Measurements from ENCODE around the gene PLCG2.
"Not testable (repeated sequence)": the region's sequence is repeated elsewhere in the genome, so short reads cannot be mapped to it uniquely, and the experiment has no call there.

The PLCG2 gene

GRCh38 chr16:81994485-81994884 is 215.4 kb downstream of the PLCG2 start:
- ATAC-seq (no peak), DNase-seq (ENCODE audit: low spot score in 2 of 2) (no peak)
- Mint-ChIP-seq H3K27ac (no peak overlapping the region), H3K9me3 (no peaks in the 10 kb centered on the region), H3K36me3 (peaks cover under 1% of the 10 kb centered on the region), H3K4me1 (no peaks in the 10 kb centered on the region), H3K4me3 (no peak overlapping the region)

DNA sequence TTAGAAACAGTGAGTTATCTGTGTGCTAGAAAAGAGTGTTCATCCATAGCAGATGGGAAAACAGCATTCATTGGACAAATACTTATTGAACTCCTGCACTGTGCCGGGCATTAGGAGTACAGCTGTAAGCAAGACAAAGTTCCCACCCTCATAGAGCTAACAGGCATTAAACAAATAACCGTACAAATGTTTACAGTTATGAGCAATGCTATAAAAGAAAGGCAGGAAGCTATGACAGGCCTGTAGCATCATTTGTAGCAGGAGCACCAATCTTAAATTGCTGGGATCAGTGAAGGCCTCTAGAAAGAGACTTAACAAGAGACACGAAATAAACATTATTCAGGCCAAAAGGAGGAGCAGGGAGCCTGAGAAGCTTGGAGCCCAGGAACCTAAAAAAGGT is 216.6 kb downstream of the PLCG2 start:
- no peak for DNase-seq (ENCODE audit: low spot score in 2 of 2)
- H3K4me1 Mint-ChIP-seq, result no peaks in the 10 kb centered on the region
- no peak for ATAC-seq
- H3K36me3 Mint-ChIP-seq, result peaks cover 7% of the 10 kb centered on the region
- H3K27ac Mint-ChIP-seq, result peak overlapping the region; percentile 26
- H3K4me3 Mint-ChIP-seq, result no peak overlapping the region
- H3K9me3 Mint-ChIP-seq, result no peaks in the 10 kb centered on the region

DNA sequence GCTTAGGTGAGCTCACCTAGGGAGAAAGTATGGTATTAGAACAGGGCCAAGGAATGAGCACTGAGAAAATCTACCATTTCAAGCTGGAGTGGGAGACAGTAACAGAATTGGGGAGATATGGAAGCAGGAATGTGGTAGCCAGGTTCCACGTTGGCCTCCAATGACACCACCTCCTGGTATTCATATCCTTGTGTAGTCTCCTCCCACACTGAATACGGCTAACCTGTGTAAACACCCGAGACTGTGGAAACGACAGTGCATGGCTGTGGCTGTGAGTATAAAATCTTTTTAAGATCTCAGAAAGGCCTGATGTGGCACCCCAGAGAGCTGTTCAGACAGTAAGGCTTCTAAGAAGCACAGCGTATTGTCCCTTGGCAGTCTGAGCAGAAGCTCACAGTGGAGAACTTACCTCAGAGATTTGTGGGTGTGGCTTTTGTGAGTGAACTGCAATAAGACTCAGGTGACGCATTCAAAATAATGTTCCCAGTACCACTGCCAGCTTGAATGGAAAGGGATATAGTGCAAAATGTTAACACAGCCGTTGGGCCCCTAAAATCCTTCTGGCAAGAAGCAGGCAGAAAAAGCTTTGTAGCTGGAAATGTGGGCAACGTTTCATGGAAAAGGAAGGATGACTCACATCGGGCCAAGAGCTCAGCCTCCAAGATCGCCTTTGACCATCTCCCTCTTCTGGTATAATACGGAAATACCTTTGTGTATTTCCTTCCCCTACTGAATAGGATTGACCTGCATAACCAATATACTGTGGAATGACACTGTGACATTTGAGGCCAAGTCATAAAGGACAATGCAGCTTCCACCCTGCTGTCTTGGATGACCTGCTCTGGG is 217.8 kb downstream of the PLCG2 start:
- H3K4me3 Mint-ChIP-seq, result no peak overlapping the region
- DNase-seq (ENCODE audit: low spot score in 2 of 2), result no peak

GRCh38 chr16:81997738-81998137 is 218.6 kb downstream of the PLCG2 start:
- H3K36me3 Mint-ChIP-seq, result peaks cover 7% of the 10 kb centered on the region
- H3K4me3 Mint-ChIP-seq, result no peak overlapping the region
- H3K9me3 Mint-ChIP-seq, result no peaks in the 10 kb centered on the region

More for the DNA sequence above, 217.8 kb downstream of the PLCG2 start:
- Mint-ChIP-seq H3K36me3 (peaks cover 7% of the 10 kb centered on the region), H3K27ac (peak overlapping the region; percentile 26), H3K4me1 (no peaks in the 10 kb centered on the region), H3K9me3 (no peaks in the 10 kb centered on the region)
- no peak for ATAC-seq

DNA sequence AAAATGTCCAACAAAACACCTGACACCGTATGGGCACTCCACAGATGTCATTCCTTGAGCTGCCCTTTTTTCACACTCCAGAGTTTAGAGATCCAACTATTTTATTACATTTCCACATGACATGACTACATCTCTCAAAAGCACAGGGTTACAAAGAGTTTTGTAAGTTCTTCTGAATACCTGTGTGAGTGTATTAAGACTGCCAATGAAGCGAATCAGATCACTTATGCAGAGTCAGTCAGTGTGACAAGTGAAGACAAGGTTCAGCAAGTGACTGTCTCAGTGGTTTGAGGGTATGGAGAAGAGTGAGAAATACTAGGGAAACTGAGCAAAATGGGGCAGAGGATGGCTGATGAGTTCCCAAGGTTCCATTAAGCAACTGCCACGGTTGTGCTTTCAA is 223.7 kb downstream of the PLCG2 start:
- no peak overlapping the region for H3K4me3 Mint-ChIP-seq
- H3K4me1 Mint-ChIP-seq, result no peaks in the 10 kb centered on the region
- H3K9me3 Mint-ChIP-seq, result no peaks in the 10 kb centered on the region

More at GRCh38 chr16:81997738-81998137, 218.6 kb downstream of the PLCG2 start:
- Mint-ChIP-seq H3K27ac (no peak overlapping the region), H3K4me1 (no peaks in the 10 kb centered on the region)
- DNase-seq (ENCODE audit: low spot score in 2 of 2), result no peak
- ATAC-seq, result no peak

GRCh38 chr16:82004601-82005000 is 225.5 kb downstream of the PLCG2 start:
- peaks cover 2% of the 10 kb centered on the region for H3K9me3 Mint-ChIP-seq
- H3K4me3 Mint-ChIP-seq, result no peak overlapping the region
- ATAC-seq (no peak), DNase-seq (ENCODE audit: low spot score in 2 of 2) (no peak)
- H3K36me3 Mint-ChIP-seq, result peaks cover 6% of the 10 kb centered on the region
- H3K27ac Mint-ChIP-seq, result no peak overlapping the region
- no peaks in the 10 kb centered on the region for H3K4me1 Mint-ChIP-seq

More for the DNA sequence above, 223.7 kb downstream of the PLCG2 start:
- ATAC-seq (no peak), DNase-seq (ENCODE audit: low spot score in 2 of 2) (no peak)
- H3K27ac Mint-ChIP-seq, result no peak overlapping the region
- H3K36me3 Mint-ChIP-seq, result peaks cover 7% of the 10 kb centered on the region

DNA sequence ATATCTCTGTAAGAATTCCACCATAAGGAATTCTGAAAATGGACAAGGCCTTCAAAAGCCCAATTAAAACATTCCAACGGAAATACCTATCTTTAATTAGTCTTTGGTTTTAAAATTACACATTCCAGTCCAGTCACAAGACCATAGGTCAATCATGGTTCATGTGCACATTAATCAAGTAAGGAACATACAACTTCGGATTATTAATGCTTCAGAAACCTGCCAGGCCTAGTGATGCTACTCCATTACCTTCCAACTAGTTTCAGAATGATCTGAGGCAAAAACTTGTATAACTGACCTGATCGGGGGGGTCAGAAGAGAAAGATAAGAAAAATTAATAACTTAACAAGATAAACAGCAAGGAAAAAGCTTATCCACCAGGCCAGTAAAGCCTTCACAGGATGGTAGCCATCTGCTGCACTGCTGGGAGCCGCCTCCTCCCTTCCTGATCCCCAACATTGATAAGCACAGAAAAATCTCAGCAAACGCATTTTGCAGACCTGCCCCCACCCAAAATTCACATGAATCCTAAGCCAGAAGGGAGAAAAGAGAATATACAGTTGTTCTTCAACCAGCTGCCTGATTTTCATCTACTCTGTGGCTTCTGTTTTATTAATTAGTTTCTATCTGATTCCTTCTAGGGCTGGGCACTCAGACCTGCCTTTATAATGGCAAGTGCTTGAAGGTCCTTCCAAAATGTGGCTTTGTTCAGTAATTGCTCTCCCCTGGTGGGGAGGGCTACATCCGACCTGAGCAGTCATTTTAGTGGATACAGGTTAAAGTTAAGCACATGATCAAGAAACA is 226.1 kb downstream of the PLCG2 start:
- DNase-seq (ENCODE audit: low spot score in 2 of 2) (no peak), ATAC-seq (no peak)
- Mint-ChIP-seq H3K36me3 (no peaks in the 10 kb centered on the region), H3K9me3 (peaks cover 3% of the 10 kb centered on the region), H3K4me3 (no peak overlapping the region), H3K27ac (no peak overlapping the region), H3K4me1 (peaks cover under 1% of the 10 kb centered on the region)

DNA sequence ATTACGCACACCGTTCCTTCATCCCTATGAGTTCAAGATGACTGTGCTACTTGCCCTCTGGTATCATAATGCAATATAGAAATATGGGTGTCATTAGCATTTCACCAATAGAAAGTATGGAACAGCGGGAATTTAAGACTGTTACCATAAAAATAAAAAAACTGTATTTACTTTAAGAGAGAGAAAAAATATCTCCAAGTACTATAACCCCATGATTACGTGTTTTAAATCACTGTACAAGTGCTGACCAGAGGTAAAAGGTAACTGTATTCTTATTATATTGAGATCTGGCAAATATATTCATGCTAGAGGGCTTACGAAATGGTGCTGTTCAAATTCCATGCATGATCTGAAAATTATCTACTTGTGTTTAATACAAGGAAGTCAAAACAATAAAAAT is 226.9 kb downstream of the PLCG2 start:
- Mint-ChIP-seq H3K27ac (no peak overlapping the region), H3K9me3 (peaks cover 3% of the 10 kb centered on the region), H3K4me3 (no peak overlapping the region), H3K36me3 (no peaks in the 10 kb centered on the region), H3K4me1 (peaks cover 9% of the 10 kb centered on the region)
- DNase-seq (ENCODE audit: low spot score in 2 of 2), result no peak
- ATAC-seq, result no peak

DNA sequence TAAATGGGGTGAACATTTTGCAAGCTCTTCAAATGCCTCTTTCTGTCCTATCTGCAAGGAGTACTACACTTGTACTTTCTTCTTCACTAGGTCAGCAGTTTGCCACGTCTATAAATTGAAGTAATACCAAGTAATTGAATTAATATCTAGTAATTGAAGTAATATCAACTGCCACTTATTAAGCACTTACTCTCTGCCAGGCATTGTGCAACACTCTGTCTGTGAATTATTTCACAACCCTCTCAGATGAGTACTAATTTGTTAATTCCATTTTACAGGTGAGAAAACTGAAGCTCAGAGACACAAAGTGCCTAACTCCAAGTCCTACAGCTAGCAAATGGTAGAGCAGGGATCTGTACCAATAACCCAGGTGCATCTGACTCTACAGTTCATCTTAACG is 228.1 kb downstream of the PLCG2 start:
- H3K9me3 Mint-ChIP-seq, result peaks cover 7% of the 10 kb centered on the region
- H3K27ac Mint-ChIP-seq, result no peak overlapping the region
- ATAC-seq (no peak), DNase-seq (ENCODE audit: low spot score in 2 of 2) (no peak)
- no peaks in the 10 kb centered on the region for H3K36me3 Mint-ChIP-seq
- H3K4me3 Mint-ChIP-seq, result no peak overlapping the region
- peaks cover 18% of the 10 kb centered on the region for H3K4me1 Mint-ChIP-seq

DNA sequence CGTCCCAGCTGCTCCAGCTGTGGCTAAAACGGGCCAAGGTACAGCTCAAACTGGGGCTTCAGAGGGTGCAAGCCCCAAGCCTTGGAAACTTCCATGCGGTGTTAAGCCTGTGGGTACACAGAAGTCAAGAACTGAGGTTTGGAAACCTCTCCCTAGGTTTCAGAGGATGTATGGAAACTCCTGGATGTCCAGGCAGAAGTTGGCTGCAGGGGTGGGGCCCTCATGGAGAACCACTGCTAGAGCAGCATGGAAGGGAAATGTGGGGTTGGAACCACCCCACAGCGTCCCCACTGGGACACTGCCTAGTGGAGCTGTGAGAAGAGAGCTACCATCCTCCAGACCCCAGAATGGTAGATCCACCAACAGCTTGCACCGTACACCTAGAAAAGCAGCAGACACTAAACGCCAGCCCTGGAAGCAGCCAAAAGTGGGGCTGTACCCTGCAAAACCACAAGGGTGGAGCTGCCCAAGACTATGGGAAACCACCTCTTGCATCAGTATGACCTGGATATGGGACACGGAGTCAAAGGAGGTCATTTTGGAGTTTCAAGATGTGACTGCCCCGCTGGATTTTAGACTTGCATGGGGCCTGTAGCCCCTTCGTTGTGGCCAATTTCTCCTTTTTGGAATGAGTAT is 230.0 kb downstream of the PLCG2 start:
- H3K4me3 Mint-ChIP-seq, result no peak overlapping the region
- H3K36me3 Mint-ChIP-seq, result no peaks in the 10 kb centered on the region
- no peak overlapping the region for H3K27ac Mint-ChIP-seq
- peaks cover 18% of the 10 kb centered on the region for H3K4me1 Mint-ChIP-seq
- no peak for ATAC-seq
- no peak for DNase-seq (ENCODE audit: low spot score in 2 of 2)
- H3K9me3 Mint-ChIP-seq, result peaks cover 7% of the 10 kb centered on the region

- not testable (repeated sequence) for H3K9me3 Mint-ChIP-seq; H3K36me3 Mint-ChIP-seq; H3K27ac Mint-ChIP-seq; H3K4me3 Mint-ChIP-seq; DNase-seq (ENCODE audit: low spot score in 2 of 2); ATAC-seq
- H3K4me1 Mint-ChIP-seq, result peaks cover 18% of the 10 kb centered on the region
Observed at GRCh38 chr16:82009789-82010188, 230.7 kb downstream of the PLCG2 start.

DNA sequence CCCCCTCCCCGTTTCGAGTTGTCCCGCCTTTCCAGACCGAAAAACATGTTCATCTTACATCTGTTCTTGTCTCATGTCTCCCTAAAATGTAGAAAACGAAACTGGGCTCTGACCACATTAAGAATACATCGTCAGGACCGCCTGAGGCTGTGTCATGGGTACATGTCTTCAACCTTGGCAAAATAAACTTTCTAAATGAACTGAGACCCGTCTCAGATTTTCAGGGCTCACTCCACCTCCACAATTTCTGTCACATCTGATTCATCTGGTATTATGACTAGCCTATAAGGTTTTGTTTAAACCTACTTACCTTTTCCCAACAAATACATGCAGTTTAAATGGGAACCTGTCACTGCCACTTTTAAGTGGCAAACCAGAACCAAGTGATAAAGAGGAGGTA is 231.6 kb downstream of the PLCG2 start:
- Mint-ChIP-seq H3K4me1 (peaks cover 18% of the 10 kb centered on the region), H3K4me3 (peak overlapping the region; percentile 77), H3K9me3 (peaks cover 7% of the 10 kb centered on the region), H3K36me3 (no peaks in the 10 kb centered on the region), H3K27ac (peak overlapping the region; percentile 91)
- DNase-seq (ENCODE audit: low spot score in 2 of 2), result no peak
- ATAC-seq, result peak; percentile 65

DNA sequence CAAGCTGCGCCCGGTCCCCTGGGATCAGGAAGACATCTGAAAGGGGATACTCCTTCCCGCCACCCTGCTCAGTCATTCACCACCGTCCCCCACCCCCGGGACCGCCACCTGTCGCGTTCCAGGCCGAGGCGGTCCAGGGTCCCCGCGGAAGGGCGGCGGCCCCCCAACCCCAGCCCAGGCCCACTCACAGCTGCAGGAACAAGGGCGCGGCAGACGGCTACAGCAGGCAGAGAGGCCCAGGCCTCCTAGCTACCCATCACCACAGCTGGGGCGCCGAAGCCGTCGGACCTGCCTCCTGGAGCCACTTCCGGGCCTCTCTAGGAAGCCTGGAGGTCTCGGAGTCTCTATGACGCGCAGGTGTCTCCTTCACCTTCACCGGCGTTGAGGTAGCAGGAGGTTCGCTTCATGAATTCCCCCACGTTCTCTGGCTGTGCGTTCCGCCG is 232.1 kb downstream of the PLCG2 start, which contains the start of gene SDR42E1:
TSS of gene SDR42E1 (minus strand) at position 272 of the 443 bp plus-strand sequence. CDS start 10,612 bp downstream, outside the sequence.
- peak within 1 kb of the TSS; percentile 91 for H3K27ac Mint-ChIP-seq
- ATAC-seq, result peak; percentile 90
- DNase-seq (ENCODE audit: low spot score in 2 of 2), result peak; percentile 41 to 79
- peak within 1 kb of the TSS; percentile 77 for H3K4me3 Mint-ChIP-seq
- H3K36me3 Mint-ChIP-seq, result no peaks in the 10 kb centered on the region
- peaks cover 7% of the 10 kb centered on the region for H3K9me3 Mint-ChIP-seq
- H3K4me1 Mint-ChIP-seq, result peaks cover 18% of the 10 kb centered on the region
